A673 (cell line): ENCODE measurements around the gene CXorf49.
"Not testable (repeated sequence)": the region's sequence is repeated elsewhere in the genome, so short reads cannot be mapped to it uniquely, and the experiment has no call there.

Experiments
- EZH2 ChIP-seq: fragments of 200-600 bp; sonication (generic); IDR thresholded peaks from 2 replicates; pipeline ENCODE4 v1.6.1; 2017; ENCODE audit warnings: borderline replicate concordance, low read depth, mild to moderate bottlenecking, mixed read lengths, antibody characterized with exemption, low read length; ENCODE audit not compliant: poor library complexity, severe bottlenecking
- TF ChIP-seq, protein P1 (sequence below): fragments of 300-800, 200-600 bp; sonication (generic); conservative IDR thresholded peaks from 2 replicates; pipeline ENCODE4 v1.5.1; 2017; ENCODE audit warnings: low read depth, mild to moderate bottlenecking, antibody characterized with exemption, low read length, moderate library complexity, mixed read lengths

DNA sequence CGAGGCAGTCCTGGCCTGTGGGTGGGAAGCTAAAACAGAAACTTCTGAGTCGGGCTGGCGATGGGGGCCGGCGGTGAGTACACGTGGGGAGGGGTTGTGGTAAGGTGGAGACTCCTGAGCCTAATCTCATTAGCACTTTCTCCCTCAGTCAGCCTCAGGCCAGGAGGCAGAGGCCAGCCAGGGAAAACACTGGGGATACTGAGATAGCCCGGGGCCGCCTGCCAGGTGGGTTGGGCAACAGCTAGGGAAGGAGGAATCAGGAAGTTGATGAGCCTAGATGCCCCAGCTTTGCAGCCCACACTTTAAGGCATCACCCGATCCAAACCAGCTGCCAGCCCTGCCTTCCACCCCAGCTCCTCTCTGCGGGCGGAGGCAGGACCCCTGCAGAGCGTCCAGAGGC lies 1.8 kb downstream of the CXorf49 start:
- TF ChIP-seq, protein P1, sequence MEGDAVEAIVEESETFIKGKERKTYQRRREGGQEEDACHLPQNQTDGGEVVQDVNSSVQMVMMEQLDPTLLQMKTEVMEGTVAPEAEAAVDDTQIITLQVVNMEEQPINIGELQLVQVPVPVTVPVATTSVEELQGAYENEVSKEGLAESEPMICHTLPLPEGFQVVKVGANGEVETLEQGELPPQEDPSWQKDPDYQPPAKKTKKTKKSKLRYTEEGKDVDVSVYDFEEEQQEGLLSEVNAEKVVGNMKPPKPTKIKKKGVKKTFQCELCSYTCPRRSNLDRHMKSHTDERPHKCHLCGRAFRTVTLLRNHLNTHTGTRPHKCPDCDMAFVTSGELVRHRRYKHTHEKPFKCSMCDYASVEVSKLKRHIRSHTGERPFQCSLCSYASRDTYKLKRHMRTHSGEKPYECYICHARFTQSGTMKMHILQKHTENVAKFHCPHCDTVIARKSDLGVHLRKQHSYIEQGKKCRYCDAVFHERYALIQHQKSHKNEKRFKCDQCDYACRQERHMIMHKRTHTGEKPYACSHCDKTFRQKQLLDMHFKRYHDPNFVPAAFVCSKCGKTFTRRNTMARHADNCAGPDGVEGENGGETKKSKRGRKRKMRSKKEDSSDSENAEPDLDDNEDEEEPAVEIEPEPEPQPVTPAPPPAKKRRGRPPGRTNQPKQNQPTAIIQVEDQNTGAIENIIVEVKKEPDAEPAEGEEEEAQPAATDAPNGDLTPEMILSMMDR, result not testable (repeated sequence)
- not testable (repeated sequence) for TF ChIP-seq EZH2
